HS-27A (cell line): ENCODE data around the gene ENOX1.

ENCODE experiments used
- DNase-seq: peaks from one replicate; pipeline ENCODE4 v3.0.0-alpha.2; 2012; ENCODE audit warnings: low read depth, missing footprints

Gene ENOX1

DNA sequence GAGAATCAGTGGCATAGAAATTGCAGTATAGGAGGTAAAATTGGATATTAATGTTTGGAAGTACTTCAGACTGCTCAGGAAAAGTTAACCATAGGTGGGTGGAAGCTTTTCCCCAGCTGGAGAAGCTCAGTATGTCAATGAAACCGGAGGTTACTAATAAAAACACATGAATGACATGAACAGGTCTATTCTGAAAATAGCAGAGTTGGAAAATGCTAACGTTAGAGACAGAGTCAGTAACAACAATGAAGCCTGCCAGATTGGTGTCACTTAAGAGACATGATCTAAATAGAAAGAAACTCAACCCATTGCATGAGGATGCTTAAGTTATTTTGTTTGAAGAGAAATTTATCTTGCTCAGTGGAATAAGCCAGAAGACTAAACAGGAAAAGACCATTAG, 398.9 kb downstream of the ENOX1 start:
- no peak for DNase-seq

- DNase-seq, result no peak
Observed at GRCh38 chr13:43383498-43384165, 403.1 kb downstream of the ENOX1 start.

DNA sequence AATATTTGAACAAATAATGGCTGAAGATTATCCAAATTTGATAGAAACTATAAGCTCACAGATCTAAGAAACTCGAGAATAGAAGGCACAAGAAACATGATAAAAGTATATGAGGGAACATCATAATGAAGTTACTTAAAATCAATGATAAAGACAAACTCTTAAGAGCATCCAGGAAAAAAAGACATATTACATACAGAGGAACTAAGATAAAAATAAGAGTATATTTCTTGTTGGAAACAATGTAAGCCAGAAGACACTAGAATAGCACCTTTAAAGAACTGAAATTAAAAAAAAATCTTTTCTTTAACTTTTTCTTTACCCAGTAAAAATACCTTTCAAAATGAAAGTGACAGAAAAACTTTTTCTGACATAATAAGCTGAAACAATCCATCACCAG, 407.0 kb downstream of the ENOX1 start:
- no peak for DNase-seq

GRCh38 chr13:43377973-43378372, 408.8 kb downstream of the ENOX1 start:
- DNase-seq, result no peak

DNA sequence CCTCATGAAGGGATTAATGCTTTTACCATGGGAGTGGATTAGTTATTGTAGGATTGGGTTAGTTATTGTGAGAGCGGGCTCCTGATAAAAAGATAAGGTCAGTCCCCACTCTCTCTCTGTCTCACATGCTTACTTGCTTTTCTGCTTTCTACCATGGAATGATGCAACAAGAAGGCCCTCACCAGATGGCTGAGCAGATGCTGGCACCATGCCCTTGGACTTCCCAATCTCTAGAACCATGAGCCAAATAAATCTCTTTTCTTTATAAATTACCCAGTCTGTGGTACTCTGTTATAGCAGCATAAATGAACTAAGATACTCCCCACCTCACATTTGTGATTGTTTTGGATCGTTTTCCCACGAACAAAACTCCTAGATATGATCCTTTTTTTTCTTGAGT, 409.6 kb downstream of the ENOX1 start:
- no peak for DNase-seq

DNA sequence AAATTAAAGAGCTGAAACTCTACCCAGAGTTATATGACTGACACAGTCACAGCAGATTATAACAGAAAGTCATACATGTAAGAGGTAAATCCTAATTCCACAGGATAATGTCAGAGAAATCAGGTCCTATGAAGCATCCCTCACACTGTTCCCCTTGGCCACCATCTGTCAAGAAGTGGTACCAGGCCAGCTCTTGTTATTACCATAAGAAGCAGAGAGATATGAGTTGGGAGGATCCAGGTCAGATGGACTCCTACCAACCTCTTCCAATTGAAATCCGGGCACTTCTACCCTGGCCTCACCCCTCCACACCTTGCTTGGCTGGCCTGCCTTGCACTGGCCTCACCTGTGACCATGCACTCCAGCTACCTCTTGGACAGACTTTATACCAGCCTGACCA, 410.2 kb downstream of the ENOX1 start:
- DNase-seq, result no peak

GRCh38 chr13:43375797-43376465, 410.8 kb downstream of the ENOX1 start:
- DNase-seq, result no peak

GRCh38 chr13:43374621-43375020, 412.2 kb downstream of the ENOX1 start:
- no peak for DNase-seq

- no peak for DNase-seq
Observed at GRCh38 chr13:43373400-43373799, 413.4 kb downstream of the ENOX1 start.

GRCh38 chr13:43370842-43371241, 415.9 kb downstream of the ENOX1 start:
- no peak for DNase-seq

GRCh38 chr13:43369319-43369718, 417.5 kb downstream of the ENOX1 start:
- no peak for DNase-seq

GRCh38 chr13:43368003-43368402, 418.8 kb downstream of the ENOX1 start:
- no peak for DNase-seq

DNA sequence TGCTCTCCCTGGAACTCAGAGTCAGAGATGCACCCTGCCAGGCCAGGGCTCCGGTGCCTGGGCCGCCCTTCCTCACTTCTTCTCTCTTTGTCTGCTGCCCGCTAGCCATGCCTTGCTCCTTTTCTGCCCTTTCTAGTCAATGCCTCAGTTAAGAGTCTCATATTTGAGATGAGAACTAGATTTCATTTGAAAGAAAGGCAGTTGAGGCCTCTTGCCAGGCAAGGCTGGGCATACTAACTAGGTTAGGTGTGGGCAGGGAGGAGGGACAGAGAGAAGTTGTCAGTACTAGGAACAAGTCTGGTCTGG, 421.8 kb downstream of the ENOX1 start:
- no peak for DNase-seq

- DNase-seq, result no peak
Observed at GRCh38 chr13:43364210-43365038, 422.3 kb downstream of the ENOX1 start.

- no peak for DNase-seq
Observed at GRCh38 chr13:43363156-43363953, 423.4 kb downstream of the ENOX1 start.

DNA sequence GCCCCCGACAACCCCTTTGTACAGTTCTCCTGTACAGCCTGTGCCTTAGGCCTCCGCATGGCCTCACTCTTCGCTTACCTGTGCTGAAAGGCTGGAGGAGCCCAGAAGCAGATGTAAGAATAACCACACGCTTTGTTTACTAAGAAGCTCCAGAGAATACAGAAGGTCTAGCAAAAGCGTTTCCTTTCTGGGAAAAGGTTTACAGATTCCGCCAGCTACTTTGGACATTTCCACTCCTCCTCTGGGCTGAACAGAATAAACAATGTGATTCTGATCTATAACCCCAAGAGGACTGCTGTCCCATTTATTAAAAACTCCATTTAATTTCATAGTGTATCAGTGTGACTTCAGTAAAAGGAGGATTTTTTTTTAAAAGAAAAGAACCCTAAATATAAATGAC, 424.2 kb downstream of the ENOX1 start:
- DNase-seq, result no peak

DNA sequence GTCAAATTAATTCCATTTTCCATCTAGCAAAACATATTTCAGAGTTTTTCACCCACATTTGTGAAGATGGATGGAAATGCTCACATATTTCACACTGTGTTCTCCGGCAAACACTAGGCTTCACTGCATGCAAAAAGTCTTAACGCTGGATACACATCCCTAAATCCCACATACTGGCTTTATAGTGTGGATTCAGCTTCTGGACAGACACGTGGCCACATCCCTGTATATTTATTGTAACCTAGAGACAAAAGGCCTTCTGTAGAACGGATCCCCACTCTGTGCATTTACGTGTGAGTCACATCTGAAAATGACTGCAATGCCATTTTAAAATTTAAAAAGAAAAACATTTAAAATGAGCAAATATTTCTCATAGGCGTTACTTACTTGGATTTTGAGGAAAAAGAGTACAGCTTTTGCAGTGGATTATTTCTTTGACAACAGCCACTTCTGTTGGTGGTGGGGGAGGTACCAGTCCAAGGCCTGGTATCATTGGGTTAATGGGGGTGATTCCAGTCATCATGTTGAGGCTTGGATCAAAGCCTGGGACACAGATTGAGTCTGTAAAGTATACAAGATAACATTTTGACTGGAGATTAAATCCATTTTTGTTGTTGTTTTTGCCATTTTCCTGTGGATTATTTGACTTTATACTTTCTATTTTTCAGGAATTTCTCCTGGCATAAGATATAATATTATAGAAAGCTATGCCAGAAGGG, 425.7 kb downstream of the ENOX1 start:
- no peak for DNase-seq

- DNase-seq, result no peak
Observed at GRCh38 chr13:43360171-43360570, 426.6 kb downstream of the ENOX1 start.

DNA sequence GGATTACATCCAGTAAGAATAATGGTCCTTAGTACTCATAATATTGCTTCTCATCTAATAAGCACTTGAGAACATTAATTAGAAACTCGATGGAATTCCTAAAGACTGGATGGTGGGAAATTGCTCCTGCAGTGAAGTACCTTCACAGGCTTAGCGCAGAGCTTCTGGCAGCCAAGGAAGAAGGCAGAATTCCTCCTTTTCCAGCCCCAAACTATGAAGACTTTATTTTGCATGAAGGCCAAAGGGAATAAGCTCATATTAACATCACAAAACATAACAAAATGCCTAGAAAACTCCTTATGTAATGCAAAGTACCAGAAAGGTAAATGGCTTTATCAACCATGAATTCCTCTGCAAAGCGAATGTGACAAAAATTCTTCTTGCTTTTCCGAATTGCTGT, 427.2 kb downstream of the ENOX1 start:
- no peak for DNase-seq

DNA sequence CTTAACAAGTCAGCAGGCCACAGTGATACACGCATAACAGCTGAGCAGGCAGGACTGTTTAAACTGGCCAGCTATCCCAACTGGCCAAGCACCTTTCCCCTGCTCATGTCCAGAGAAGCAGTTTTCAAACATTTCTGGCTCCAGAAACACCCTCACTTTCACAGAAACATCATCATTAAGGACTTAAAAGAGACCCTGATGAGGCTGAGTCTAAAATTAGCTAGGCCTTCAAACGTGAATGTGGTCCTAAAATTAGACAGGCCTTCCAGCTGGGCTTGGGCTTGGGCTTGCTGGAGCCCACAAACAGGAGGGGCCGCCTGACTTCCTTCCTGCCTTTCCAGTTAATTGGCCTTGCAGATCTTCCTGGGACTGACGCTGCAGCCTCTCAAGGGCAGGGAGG, 429.2 kb downstream of the ENOX1 start:
- DNase-seq, result no peak

DNA sequence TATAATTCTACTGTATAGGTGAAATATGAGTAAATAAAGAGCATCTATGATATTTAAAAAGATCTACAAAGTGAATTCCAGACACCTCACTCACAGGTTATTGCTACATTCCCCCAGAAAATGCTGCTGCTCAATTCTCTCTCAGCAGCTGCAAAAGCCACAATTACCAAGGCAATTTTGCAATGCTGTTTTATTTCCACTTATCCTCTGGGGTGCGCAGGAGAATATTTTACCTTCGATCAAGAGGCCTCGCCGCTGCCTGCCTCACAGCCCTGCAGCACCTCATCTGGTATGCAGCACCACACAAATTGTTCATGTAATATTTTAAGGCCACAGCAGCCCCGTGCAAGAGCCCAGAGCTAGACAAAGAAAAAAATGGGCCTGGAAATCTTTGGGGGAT, 430.2 kb downstream of the ENOX1 start:
- no peak for DNase-seq

- DNase-seq, result no peak
Observed at GRCh38 chr13:43355774-43356173, 431.0 kb downstream of the ENOX1 start.
